ACC112 (cell line): Measurements from ENCODE around the gene ITGAV.

Experiments used
- H2AFZ ChIP-seq: fragments of 200-600 bp; sonication (generic); one replicate; pipeline ENCODE4 v1.6.0; 2017; ENCODE audit warnings: antibody characterized with exemption, low read length; ENCODE audit not compliant: unreplicated experiment
- H3K27ac ChIP-seq: fragments of 200-600 bp; sonication (generic); 2 replicates; pipeline ENCODE4 v1.5.1; 2014; ENCODE audit warnings: low read depth, mild to moderate bottlenecking, antibody characterized with exemption, low read length, moderate library complexity
- H3K27me3 ChIP-seq: fragments of 200-600 bp; sonication (generic); 2 replicates; pipeline ENCODE4 v1.6.1; 2014; ENCODE audit warnings: mild to moderate bottlenecking, antibody characterized with exemption, low read length, moderate library complexity, mixed read lengths; ENCODE audit not compliant: insufficient read depth
- H3K36me3 ChIP-seq: fragments of 200-600 bp; sonication (generic); 2 replicates; pipeline ENCODE4 v1.6.1; 2016; ENCODE audit warnings: mild to moderate bottlenecking, antibody characterized with exemption, low read length, moderate library complexity, mixed read lengths; ENCODE audit not compliant: insufficient read depth
- H3K4me1 ChIP-seq: fragments of 200-600 bp; sonication (generic); one replicate; pipeline ENCODE4 v1.6.1; 2016; ENCODE audit warnings: low read length, mixed read lengths; ENCODE audit not compliant: insufficient read depth, unreplicated experiment, control insufficient read depth
- H3K4me3 ChIP-seq: fragments of 200-600 bp; sonication (generic); 2 replicates; pipeline ENCODE4 v1.5.1; 2014; ENCODE audit warnings: mild to moderate bottlenecking, low read depth, low read length
- H3K79me2 ChIP-seq: fragments of 200-600 bp; sonication (generic); one replicate; pipeline ENCODE4 v1.6.0; 2016; ENCODE audit warnings: low read length; ENCODE audit not compliant: control insufficient read depth, unreplicated experiment, insufficient read depth

The ITGAV gene

DNA sequence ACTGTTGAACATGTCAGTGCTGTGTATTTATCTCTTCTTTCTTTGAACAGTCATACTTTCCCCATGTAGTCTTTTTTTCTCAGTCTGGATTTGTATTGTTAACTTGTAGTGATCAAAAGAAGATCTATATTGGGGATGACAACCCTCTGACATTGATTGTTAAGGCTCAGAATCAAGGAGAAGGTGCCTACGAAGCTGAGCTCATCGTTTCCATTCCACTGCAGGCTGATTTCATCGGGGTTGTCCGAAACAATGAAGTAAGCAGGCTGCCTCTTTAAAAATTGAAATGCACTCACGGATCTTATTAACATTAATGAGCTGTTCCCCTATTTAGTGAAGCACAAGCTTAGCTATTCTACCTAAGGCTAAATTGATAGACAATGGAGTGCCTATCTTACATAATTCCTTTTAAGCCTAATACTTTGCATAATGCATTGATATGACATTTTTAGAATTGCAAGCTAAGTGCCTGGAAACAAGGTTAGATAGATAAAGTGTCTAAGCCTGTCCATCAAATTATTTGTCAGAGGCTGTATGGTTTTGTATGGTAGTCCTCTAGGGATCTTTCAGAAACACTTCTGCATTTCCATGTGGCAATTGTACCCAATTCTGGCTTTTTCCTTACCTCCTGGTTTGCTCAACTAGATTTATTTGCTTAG, 74.7 kb downstream of the ITGAV start:
- H3K79me2 ChIP-seq: no peaks in the 10 kb centered on the region
- H2AFZ ChIP-seq: no peak overlapping the region
- H3K36me3 ChIP-seq: peaks cover 41% of the 10 kb centered on the region
- H3K4me1 ChIP-seq: no peaks in the 10 kb centered on the region
- H3K27me3 ChIP-seq: no peaks in the 10 kb centered on the region
- no peak overlapping the region for H3K27ac ChIP-seq
- H3K4me3 ChIP-seq: no peak overlapping the region

DNA sequence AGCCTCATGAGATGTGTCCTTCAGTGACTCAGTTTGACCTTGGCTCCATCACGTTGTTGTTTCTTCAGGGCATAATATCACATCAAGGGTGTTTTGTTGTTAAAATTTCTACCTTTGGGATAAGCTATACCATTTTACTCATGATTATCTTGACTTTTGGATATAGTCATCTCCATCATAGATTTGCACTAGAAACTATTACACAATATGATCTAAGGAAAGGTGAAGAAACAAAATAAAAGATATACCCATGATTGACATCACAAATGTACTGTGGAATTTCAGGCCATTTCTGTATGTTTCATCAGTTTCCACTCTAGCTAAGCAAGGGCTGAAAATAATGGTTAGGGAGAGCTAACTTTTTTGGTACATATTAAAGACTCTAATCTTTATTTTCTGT, 79.3 kb downstream of the ITGAV start:
- H3K79me2 ChIP-seq: no peaks in the 10 kb centered on the region
- H3K36me3 ChIP-seq: peaks cover 81% of the 10 kb centered on the region
- no peak overlapping the region for H2AFZ ChIP-seq
- no peak overlapping the region for H3K27ac ChIP-seq
- H3K27me3 ChIP-seq: no peaks in the 10 kb centered on the region
- H3K4me3 ChIP-seq: no peak overlapping the region
- H3K4me1 ChIP-seq: no peaks in the 10 kb centered on the region

DNA sequence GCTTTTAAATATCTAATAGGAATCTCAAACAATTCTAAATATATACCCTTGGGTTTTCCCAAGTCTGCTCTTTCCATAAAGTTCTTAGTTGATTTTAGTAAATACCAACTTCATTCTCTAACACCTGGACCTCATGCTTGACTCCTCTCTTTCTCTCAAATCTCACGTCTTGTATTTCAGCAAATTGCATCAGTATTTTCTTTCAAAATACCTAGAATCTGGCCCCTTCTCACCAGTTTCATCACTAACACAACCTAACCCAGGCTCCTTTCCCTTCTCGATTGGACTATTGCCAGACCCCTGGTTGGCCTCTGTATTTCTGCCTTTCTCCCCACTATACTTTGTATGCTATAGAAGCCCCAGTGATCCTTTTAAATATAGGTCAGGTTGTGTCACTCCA, 81.0 kb downstream of the ITGAV start:
- Histone ChIP-seq H3K79me2 (no peaks in the 10 kb centered on the region), H3K4me1 (no peaks in the 10 kb centered on the region), H3K27me3 (no peaks in the 10 kb centered on the region), H3K36me3 (peaks cover 69% of the 10 kb centered on the region), H2AFZ (no peak overlapping the region), H3K27ac (no peak overlapping the region), H3K4me3 (no peak overlapping the region)

- no peak overlapping the region for H3K4me3 ChIP-seq
- H3K27me3 ChIP-seq: no peaks in the 10 kb centered on the region
- no peak overlapping the region for H2AFZ ChIP-seq
- no peaks in the 10 kb centered on the region for H3K4me1 ChIP-seq
- peaks cover 50% of the 10 kb centered on the region for H3K36me3 ChIP-seq
- no peaks in the 10 kb centered on the region for H3K79me2 ChIP-seq
- H3K27ac ChIP-seq: no peak overlapping the region
Measured at GRCh38 chr2:186675380-186675779, 85.5 kb downstream of the ITGAV start.

GRCh38 chr2:186683341-186683740, 93.5 kb downstream of the ITGAV start:
- Histone ChIP-seq H3K27me3 (no peaks in the 10 kb centered on the region), H2AFZ (no peak overlapping the region), H3K36me3 (peaks cover 8% of the 10 kb centered on the region), H3K4me3 (no peak overlapping the region), H3K27ac (no peak overlapping the region), H3K4me1 (no peaks in the 10 kb centered on the region), H3K79me2 (no peaks in the 10 kb centered on the region)

GRCh38 chr2:186687807-186688211, 98.0 kb downstream of the ITGAV start:
- Histone ChIP-seq H2AFZ (no peak overlapping the region), H3K79me2 (no peaks in the 10 kb centered on the region), H3K36me3 (no peaks in the 10 kb centered on the region), H3K4me3 (no peak overlapping the region), H3K4me1 (no peaks in the 10 kb centered on the region), H3K27me3 (no peaks in the 10 kb centered on the region), H3K27ac (no peak overlapping the region)

DNA sequence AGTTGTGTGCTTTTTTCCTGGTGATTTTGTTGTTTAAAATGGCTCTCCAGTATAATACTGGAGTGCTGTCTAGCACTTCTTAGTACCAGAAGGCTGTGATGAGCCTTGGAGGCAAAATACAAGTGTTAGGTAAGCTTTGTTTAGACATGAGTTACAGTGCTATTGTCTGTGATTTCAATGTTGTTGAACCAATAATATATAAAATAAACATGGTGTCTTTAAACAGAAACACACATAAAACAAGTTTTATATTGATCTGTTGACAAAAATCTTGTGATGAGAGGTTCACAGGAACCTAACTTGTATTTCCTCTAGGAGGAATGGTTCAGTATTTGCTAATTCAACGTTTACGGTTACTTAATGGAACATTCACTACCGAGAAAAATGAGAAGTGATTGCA, 99.0 kb downstream of the ITGAV start:
- no peaks in the 10 kb centered on the region for H3K79me2 ChIP-seq
- no peak overlapping the region for H3K4me3 ChIP-seq
- no peak overlapping the region for H3K27ac ChIP-seq
- H3K27me3 ChIP-seq: no peaks in the 10 kb centered on the region
- H2AFZ ChIP-seq: no peak overlapping the region
- H3K4me1 ChIP-seq: no peaks in the 10 kb centered on the region
- H3K36me3 ChIP-seq: no peaks in the 10 kb centered on the region

DNA sequence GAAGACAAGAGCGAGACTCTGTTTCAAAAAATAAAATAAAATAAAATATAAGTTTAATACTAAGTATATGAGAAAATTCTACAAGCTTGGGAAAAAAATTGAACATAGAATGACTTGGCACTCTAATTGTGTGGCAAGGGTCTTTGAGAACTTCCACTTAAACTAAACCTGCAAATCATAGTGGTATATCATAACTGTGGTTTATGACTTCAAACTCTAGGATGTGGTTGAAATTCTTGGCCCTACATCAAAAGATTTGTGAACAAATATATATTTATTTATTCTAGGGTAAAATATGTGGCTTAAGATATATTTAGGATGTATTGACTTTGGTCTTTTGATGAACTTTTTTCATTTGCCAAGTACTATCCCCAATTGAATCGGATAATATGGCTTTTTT, 100.9 kb downstream of the ITGAV start:
- Histone ChIP-seq H3K27me3 (no peaks in the 10 kb centered on the region), H3K4me3 (no peak overlapping the region), H2AFZ (no peak overlapping the region), H3K79me2 (no peaks in the 10 kb centered on the region), H3K36me3 (no peaks in the 10 kb centered on the region), H3K4me1 (peaks cover 4% of the 10 kb centered on the region), H3K27ac (no peak overlapping the region)

DNA sequence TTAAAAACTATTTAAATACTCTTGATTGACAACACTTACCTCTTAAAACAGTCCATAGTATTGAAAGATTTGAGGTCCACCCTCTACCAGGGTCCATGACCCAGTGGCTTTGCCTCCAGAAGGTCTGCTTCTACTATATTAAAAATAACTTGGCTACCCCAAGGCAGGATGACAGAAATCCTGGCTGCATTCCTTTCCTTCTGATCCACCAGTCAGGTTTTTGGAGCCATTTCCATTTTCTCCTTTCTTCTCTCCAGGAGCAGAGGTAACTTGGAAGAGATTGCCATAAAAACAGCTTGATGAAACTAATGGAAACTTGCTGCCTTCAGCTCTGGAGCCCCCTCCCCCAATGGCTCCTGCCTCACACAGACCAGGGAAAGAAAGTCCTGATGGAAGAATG, 101.4 kb downstream of the ITGAV start:
- H3K4me1 ChIP-seq: peaks cover 5% of the 10 kb centered on the region
- H3K36me3 ChIP-seq: no peaks in the 10 kb centered on the region
- no peaks in the 10 kb centered on the region for H3K27me3 ChIP-seq
- H2AFZ ChIP-seq: no peak overlapping the region
- no peak overlapping the region for H3K27ac ChIP-seq
- no peaks in the 10 kb centered on the region for H3K79me2 ChIP-seq
- H3K4me3 ChIP-seq: no peak overlapping the region

- Histone ChIP-seq H2AFZ (no peak overlapping the region), H3K4me1 (peaks cover 5% of the 10 kb centered on the region), H3K4me3 (no peak overlapping the region), H3K36me3 (no peaks in the 10 kb centered on the region), H3K79me2 (no peaks in the 10 kb centered on the region), H3K27ac (no peak overlapping the region), H3K27me3 (no peaks in the 10 kb centered on the region)
Measured at GRCh38 chr2:186691900-186692299, 102.0 kb downstream of the ITGAV start.

DNA sequence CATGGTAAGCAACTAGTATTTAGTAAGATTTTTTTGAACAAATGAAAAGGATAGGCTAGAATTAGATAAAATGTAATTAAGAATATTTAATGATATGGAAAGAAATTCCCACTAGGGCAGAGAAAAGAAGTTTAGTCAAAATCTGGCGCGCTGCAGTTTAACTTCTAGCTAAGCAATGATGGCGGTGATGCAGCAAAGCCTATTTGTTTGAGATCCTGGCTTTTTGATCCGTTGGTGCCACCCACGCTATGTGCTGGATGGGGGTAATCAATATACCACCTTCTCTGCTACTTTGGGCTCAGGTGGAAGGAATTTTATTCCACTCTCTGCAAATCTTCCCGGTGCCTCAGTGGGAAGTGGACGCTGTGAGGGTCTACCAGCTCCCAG, 103.6 kb downstream of the ITGAV start:
- H3K27ac ChIP-seq: no peak overlapping the region

More for the DNA sequence above, 103.6 kb downstream of the ITGAV start:
- H3K4me1 ChIP-seq: peaks cover 15% of the 10 kb centered on the region
- H2AFZ ChIP-seq: peak overlapping the region; percentile 96
- no peaks in the 10 kb centered on the region for H3K36me3 ChIP-seq
- no peaks in the 10 kb centered on the region for H3K79me2 ChIP-seq
- no peaks in the 10 kb centered on the region for H3K27me3 ChIP-seq
- H3K4me3 ChIP-seq: peak overlapping the region; percentile 96
